BLaER1 treated with 17β-estradiol and CSF1 and Interleukin-3, amounts not matched to agents 10 nM and 100 nM (cell line): ENCODE measurements around the gene TF.

Source experiments
- H3K27ac ChIP-seq, 11 experiments: shearing (Covaris generic); formaldehyde crosslinking; 2 replicates each; pipeline ENCODE4 v1.8.1; 2022
- H3K27me3 ChIP-seq, 11 experiments: shearing (Covaris generic); formaldehyde crosslinking; 2 replicates each; pipeline ENCODE4 v1.8.1; 2022
- H3K36me3 ChIP-seq, 11 experiments: shearing (Covaris generic); formaldehyde crosslinking; 2 replicates each; pipeline ENCODE4 v1.8.1; 2022
- H3K4me1 ChIP-seq, 10 experiments: shearing (Covaris generic); formaldehyde crosslinking; 2 replicates each; pipeline ENCODE4 v1.8.1; 2022
- H3K4me2 ChIP-seq, 11 experiments: shearing (Covaris generic); formaldehyde crosslinking; 2 replicates each; pipeline ENCODE4 v1.8.1; 2022
- H3K4me3 ChIP-seq, 10 experiments: shearing (Covaris generic); formaldehyde crosslinking; 2 replicates each; pipeline ENCODE4 v1.8.1; 2022
- H3K9ac ChIP-seq, 11 experiments: shearing (Covaris generic); formaldehyde crosslinking; 2 replicates each; pipeline ENCODE4 v1.8.1; 2022
- H3K9me3 ChIP-seq, 11 experiments: shearing (Covaris generic); formaldehyde crosslinking; replicated peaks in 1 of 11; 2 replicates each; pipeline ENCODE4 v1.8.1; 2022
- H4K20me1 ChIP-seq, 11 experiments: shearing (Covaris generic); formaldehyde crosslinking; 2 replicates each; pipeline ENCODE4 v1.8.1; 2022
- Cebpa-rat ChIP-seq, 11 experiments: shearing (Covaris generic); IDR thresholded peaks; 2 replicates each; pipeline ENCODE4 v1.8.1; 2022

The TF gene

DNA sequence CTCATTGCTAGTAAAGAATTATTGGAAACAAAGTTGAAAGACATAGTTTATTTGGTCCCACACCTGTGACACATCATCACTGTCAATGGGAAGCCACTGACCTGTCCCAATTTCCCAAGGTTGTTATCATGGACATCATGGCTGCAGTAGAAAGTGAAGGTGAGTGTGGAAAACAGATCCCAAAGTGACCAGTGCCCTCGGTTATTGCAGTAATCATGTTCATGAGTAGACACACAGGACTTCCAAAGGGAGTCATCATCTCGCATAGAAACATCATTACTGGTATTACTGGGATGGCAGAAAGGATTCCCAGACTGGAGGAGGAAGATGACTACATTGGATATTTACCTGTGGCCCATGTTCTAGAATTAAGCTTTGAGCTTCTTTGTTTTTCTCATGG, 14.7 kb downstream of the TF start:
- Histone ChIP-seq H3K4me3 (no peak overlapping the region), H3K4me2 (no peak overlapping the region), H3K4me1 (peaks cover 0 to 19% (median 12%) of the 10 kb centered on the region in 10 experiments; a peak in 13 of 20 replicates), H3K36me3 (no peaks in the 10 kb centered on the region), H3K9ac (no peak overlapping the region), H3K9me3 (no peaks in the 10 kb centered on the region), H4K20me1 (no peaks in the 10 kb centered on the region), H3K27me3 (no peaks in the 10 kb centered on the region), H3K27ac (no peak overlapping the region)
- TF ChIP-seq Cebpa-rat (IDR thresholded peaks at IDR 0.05) = no peak

DNA sequence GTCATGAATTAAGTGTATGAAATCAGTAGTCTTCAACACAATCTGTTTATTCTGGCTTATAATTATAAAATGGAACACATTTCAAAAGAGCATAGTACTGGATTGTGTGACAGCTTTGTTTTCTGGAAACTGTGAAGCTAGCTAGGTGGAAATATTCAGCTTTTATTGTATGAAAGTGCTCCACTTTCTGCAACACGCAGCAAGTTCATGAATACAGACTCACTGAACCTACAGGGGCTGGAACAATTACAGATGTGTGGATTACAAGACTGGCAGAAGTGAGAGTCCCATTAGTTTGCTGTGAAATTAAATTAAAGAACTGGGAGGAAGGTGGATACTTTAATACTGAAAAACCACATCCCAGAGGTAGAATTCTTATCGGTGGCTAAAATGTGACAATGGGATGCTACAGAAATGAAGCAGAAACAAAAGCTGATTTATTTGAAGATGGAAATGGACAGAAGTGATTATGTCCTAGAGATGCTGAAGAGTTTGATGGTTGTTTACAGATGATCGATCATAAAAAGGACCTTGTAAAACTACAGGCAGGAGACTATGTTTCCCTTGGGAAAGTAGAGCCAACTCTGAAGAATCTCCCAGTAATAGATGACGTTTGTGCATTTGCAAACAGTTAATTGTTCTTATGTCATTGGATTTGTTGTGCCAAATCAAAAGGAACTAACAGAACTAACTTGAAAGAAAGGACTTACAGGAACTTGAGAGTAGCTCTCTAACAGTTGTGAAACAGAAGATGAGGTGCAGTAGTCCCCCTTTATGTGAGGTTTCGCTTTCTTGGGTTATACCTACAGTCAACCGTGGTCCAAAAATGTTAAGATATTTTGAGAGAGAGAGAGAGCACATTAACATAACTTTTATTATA, 15.7 kb downstream of the TF start:
- no peak overlapping the region for H3K9ac ChIP-seq
- no peaks in the 10 kb centered on the region for H3K9me3 ChIP-seq
- H3K27ac ChIP-seq = no peak overlapping the region
- no peaks in the 10 kb centered on the region for H4K20me1 ChIP-seq
- H3K4me2 ChIP-seq = no peak overlapping the region
- no peak for TF ChIP-seq Cebpa-rat (IDR thresholded peaks at IDR 0.05)
- no peaks in the 10 kb centered on the region for H3K27me3 ChIP-seq
- no peak overlapping the region for H3K4me3 ChIP-seq
- H3K36me3 ChIP-seq = no peaks in the 10 kb centered on the region
- peaks cover 0 to 19% (median 12%) of the 10 kb centered on the region in 10 experiments; a peak in 13 of 20 replicates for H3K4me1 ChIP-seq

DNA sequence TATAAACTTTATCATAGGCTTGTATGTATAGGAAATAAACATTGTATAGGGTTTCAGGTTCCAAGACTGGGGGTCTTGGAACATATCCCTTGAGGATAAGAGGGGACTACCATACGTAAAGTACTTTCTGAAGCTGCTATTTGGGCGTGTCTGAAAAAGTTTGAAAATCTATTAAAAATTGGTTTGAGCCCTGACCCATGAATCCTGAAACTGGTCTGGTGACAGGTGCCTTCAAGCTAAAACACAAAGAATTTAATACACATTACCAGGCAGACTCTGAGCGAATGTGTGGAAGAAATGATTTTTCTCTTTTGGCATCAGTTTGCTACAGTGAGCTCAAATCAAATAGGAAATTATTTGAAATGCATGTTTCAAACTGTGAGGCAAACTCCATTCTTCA, 16.3 kb downstream of the TF start:
- H3K36me3 ChIP-seq = no peaks in the 10 kb centered on the region
- no peak overlapping the region for H3K4me2 ChIP-seq
- no peak overlapping the region for H3K9ac ChIP-seq
- H3K27ac ChIP-seq = no peak overlapping the region
- no peak overlapping the region for H3K4me3 ChIP-seq
- no peaks in the 10 kb centered on the region for H3K27me3 ChIP-seq
- no peaks in the 10 kb centered on the region for H4K20me1 ChIP-seq
- H3K9me3 ChIP-seq = no peaks in the 10 kb centered on the region
- H3K4me1 ChIP-seq = peaks cover 0 to 19% (median 12%) of the 10 kb centered on the region in 10 experiments; a peak in 13 of 20 replicates
- TF ChIP-seq Cebpa-rat (IDR thresholded peaks at IDR 0.05) = no peak

DNA sequence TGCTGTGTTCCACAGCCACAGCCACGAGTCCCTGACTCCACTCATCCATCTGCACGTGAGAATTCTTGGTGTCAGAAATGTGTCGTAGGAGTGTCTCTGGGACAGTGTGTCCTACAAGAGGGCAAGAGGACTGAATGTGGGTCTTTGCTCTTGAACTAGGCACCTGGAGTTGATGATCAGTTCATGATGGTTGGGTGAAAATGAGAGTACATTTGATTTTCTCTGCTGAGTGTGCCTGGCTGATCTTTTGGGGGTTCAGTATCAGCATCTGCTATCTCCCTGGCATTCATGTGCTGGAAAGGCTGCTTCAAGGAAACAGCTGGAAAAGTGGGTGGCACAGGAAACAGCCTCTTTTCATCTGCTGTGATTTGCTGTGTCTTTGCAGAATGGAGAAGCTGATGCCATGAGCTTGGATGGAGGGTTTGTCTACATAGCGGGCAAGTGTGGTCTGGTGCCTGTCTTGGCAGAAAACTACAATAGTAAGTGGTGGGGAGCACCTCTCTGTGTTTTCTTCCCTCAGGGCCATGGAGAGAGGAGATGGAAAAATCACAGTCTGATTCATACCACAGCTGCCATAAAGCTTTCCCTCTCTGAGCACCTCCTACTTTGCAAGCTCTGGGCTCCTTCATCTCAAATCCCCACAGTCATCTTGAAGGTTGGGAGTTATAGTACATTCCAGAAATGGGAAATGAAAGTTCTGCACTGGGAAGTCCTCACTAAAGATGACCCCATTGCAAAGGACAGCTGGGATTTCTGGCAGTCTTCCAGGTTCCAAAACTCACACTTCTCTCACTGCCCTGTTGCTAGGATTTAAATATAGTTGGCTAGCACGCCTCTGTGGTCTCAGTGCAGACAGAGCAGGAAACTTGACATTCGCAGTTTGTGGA, 17.8 kb downstream of the TF start:
- Histone ChIP-seq H3K4me2 (peak overlapping the region in 8 of 11 experiments; percentile 1 to 75 (median 48); a peak in 11 of 22 replicates), H3K9me3 (no peaks in the 10 kb centered on the region), H3K9ac (no peak overlapping the region), H3K4me3 (no peak overlapping the region), H3K4me1 (peaks cover 0 to 19% (median 13%) of the 10 kb centered on the region in 10 experiments; a peak in 14 of 20 replicates), H4K20me1 (no peaks in the 10 kb centered on the region), H3K27me3 (no peaks in the 10 kb centered on the region), H3K27ac (no peak overlapping the region), H3K36me3 (no peaks in the 10 kb centered on the region)
- TF ChIP-seq Cebpa-rat (IDR thresholded peaks at IDR 0.05) = no peak

DNA sequence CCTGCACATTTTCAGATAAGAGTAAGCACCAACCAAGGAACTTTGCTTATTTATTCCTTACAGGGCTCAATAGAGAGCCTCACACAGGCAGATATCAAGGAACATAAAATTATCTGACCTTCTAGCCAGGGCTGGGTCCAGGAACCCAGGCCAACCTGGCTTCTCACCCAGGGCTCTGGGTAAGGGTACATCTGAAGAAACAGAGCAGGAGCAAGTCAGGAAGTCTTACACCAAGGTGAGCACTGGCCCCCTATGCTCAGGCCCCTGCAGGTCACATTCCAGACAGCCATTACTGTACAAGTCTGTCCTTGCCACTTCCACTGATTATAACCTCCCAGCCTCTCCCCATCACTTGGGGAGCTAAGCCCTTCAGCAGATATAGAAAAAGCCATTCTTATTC, 19.1 kb downstream of the TF start:
- H3K4me3 ChIP-seq = no peak overlapping the region
- H3K9ac ChIP-seq = no peak overlapping the region
- H4K20me1 ChIP-seq = no peaks in the 10 kb centered on the region
- peak overlapping the region in 5 of 11 experiments; percentile 46 to 75 (median 54); a peak in 9 of 22 replicates for H3K4me2 ChIP-seq
- H3K9me3 ChIP-seq = no peaks in the 10 kb centered on the region
- no peak for TF ChIP-seq Cebpa-rat (IDR thresholded peaks at IDR 0.05)
- H3K27ac ChIP-seq = no peak overlapping the region
- H3K36me3 ChIP-seq = no peaks in the 10 kb centered on the region
- H3K4me1 ChIP-seq = peaks cover 0 to 19% (median 13%) of the 10 kb centered on the region in 10 experiments; a peak in 14 of 20 replicates
- no peaks in the 10 kb centered on the region for H3K27me3 ChIP-seq

DNA sequence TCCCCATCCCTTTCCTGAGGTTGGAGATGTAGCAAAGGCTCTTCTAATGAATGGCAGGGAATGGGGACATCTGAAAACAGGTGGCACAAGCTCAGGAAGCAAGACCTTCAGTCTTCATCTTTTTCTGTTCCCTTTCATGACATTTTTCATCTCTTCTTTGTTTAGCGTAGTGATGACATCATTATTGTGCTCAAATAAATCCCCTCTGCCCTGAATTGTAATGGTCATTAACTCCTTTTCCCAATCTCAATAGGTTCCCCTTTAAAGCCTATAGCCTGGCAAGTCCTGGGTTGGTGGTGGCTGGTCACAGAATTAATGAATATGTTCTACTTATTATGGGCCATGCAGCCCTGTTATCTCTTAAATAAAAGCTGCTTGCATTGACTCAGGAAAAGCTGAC, 21.4 kb downstream of the TF start:
- Histone ChIP-seq H3K9ac (no peak overlapping the region), H4K20me1 (no peaks in the 10 kb centered on the region), H3K9me3 (no peaks in the 10 kb centered on the region), H3K27me3 (no peaks in the 10 kb centered on the region), H3K36me3 (no peaks in the 10 kb centered on the region), H3K4me3 (no peak overlapping the region), H3K4me2 (no peak overlapping the region), H3K27ac (no peak overlapping the region), H3K4me1 (peaks cover 0 to 19% (median 13%) of the 10 kb centered on the region in 10 experiments; a peak in 14 of 20 replicates)
- TF ChIP-seq Cebpa-rat (IDR thresholded peaks at IDR 0.05) = no peak

DNA sequence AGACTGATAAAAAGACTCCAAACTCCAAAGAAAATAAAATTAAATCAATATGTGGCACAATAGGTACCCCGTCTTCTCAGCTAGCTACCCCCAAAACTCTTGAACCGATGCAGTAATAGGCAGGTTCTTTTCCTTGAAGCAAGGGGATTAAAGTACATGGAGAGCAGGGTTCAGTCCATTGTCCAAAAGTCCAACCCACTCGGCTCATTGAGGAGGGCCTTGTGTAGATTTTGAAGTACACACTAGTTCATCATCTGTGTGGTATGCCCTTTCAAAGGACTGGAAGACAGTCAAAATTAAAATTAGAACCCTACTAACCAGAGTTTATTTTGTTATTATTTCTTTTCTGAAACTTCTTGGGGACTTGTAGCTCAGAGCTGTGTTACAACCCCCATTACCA, 23.3 kb downstream of the TF start:
- no peaks in the 10 kb centered on the region for H4K20me1 ChIP-seq
- H3K4me3 ChIP-seq = no peak overlapping the region
- no peak for TF ChIP-seq Cebpa-rat (IDR thresholded peaks at IDR 0.05)
- no peaks in the 10 kb centered on the region for H3K36me3 ChIP-seq
- H3K27me3 ChIP-seq = no peaks in the 10 kb centered on the region
- no peak overlapping the region for H3K4me2 ChIP-seq
- H3K27ac ChIP-seq = no peak overlapping the region
- no peaks in the 10 kb centered on the region for H3K9me3 ChIP-seq
- H3K9ac ChIP-seq = no peak overlapping the region
- peaks cover 0 to 11% (median 8%) of the 10 kb centered on the region in 10 experiments; a peak in 14 of 20 replicates for H3K4me1 ChIP-seq

DNA sequence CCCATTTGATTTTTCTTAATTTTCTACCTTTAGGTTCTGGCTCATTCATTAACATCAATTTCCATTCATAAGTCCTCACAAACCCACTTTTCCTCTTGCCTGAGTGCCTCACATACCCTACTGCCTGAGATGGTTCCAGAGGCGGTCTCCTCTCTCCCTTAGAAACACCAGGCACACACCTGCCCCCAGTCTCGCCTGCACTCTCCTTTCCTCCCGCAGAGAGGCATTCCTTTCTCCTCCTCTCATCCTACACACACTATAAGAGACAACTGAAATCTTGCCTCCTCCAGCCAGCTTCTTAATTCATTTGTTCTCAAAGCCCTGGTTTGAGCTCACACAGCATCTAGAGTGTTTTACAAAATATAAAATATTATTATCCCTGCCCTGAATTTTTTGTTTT, 27.5 kb downstream of the TF start:
- no peak for TF ChIP-seq Cebpa-rat (IDR thresholded peaks at IDR 0.05)
- H4K20me1 ChIP-seq = no peaks in the 10 kb centered on the region
- H3K4me1 ChIP-seq = no peaks in the 10 kb centered on the region
- no peak overlapping the region for H3K4me3 ChIP-seq
- H3K9me3 ChIP-seq = no peaks in the 10 kb centered on the region
- no peak overlapping the region for H3K27ac ChIP-seq
- H3K36me3 ChIP-seq = no peaks in the 10 kb centered on the region; a peak in 1 of 22 replicates
- H3K27me3 ChIP-seq = no peaks in the 10 kb centered on the region
- H3K9ac ChIP-seq = no peak overlapping the region
- H3K4me2 ChIP-seq = no peak overlapping the region

DNA sequence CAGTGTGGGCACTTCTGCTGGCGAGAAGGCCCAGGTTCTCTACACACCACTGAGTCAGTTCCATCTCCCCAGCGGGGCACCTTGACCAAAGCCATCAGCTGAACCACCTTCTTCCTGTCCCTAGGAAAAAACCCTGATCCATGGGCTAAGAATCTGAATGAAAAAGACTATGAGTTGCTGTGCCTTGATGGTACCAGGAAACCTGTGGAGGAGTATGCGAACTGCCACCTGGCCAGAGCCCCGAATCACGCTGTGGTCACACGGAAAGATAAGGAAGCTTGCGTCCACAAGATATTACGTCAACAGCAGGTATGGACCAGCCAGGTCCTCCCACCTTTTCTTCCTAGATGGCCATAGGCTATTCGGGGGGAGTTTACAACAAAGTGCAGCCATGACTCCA, 29.1 kb downstream of the TF start:
- Histone ChIP-seq H3K27me3 (no peaks in the 10 kb centered on the region), H3K27ac (no peak overlapping the region), H3K9me3 (no peaks in the 10 kb centered on the region), H4K20me1 (no peaks in the 10 kb centered on the region), H3K4me3 (no peak overlapping the region), H3K9ac (no peak overlapping the region), H3K4me1 (no peaks in the 10 kb centered on the region), H3K4me2 (no peak overlapping the region), H3K36me3 (no peaks in the 10 kb centered on the region; a peak in 1 of 22 replicates)
- no peak for TF ChIP-seq Cebpa-rat (IDR thresholded peaks at IDR 0.05)
